ENCODE results near the gene HEXB.

DNA sequence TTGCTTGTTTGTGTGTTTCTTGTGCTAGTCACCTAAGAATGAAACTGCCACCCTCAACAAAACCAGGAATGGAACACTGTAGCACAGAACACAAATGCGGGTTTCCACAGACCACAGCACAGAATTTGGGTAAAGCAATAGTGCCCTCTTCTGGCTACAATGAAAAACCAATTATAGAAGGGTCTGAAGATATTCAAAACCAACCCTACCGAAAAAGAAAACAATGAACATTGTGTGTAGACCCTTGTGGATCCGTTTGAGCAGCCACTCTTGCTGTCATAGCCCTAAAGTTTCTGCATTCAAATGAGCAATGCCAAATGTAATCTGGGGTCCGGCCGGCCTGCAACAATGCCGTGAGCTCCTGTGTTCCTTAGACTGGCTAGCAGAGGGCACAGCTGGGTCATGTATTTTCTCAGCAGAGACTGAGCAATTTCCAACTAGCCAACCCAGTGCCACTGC lies 36.2 kb upstream of the HEXB start:
- TF ChIP-seq ILK (tag; IDR thresholded peaks at IDR 0.05; ENCODE audit: borderline replicate concordance, low read depth) (no peak), ZKSCAN1 (IDR thresholded peaks at IDR 0.05; ENCODE audit: low read depth, low read length) (no peak), YBX1 (IDR thresholded peaks at IDR 0.05) (no peak)
- TF ChIP-seq, protein P1, sequence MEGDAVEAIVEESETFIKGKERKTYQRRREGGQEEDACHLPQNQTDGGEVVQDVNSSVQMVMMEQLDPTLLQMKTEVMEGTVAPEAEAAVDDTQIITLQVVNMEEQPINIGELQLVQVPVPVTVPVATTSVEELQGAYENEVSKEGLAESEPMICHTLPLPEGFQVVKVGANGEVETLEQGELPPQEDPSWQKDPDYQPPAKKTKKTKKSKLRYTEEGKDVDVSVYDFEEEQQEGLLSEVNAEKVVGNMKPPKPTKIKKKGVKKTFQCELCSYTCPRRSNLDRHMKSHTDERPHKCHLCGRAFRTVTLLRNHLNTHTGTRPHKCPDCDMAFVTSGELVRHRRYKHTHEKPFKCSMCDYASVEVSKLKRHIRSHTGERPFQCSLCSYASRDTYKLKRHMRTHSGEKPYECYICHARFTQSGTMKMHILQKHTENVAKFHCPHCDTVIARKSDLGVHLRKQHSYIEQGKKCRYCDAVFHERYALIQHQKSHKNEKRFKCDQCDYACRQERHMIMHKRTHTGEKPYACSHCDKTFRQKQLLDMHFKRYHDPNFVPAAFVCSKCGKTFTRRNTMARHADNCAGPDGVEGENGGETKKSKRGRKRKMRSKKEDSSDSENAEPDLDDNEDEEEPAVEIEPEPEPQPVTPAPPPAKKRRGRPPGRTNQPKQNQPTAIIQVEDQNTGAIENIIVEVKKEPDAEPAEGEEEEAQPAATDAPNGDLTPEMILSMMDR (IDR thresholded peaks at IDR 0.05 in 2 of 3, conservative IDR thresholded peaks at IDR 0.05 in 1 of 3; ENCODE audit: insufficient read depth in 2 of 3, low read depth in 1 of 3, low read length in 3 of 3), result peak; percentile 64 to 86 (median 64); a peak in 5 of 6 replicates
